ENCODE data around the gene BNIP3.
A peak's percentile ranks its signal among the peaks of the same experiment; 100 is the strongest.
"Not testable (repeated sequence)": the region's sequence is repeated elsewhere in the genome, so short reads cannot be mapped to it uniquely, and the experiment has no call there.

Gene BNIP3

DNA sequence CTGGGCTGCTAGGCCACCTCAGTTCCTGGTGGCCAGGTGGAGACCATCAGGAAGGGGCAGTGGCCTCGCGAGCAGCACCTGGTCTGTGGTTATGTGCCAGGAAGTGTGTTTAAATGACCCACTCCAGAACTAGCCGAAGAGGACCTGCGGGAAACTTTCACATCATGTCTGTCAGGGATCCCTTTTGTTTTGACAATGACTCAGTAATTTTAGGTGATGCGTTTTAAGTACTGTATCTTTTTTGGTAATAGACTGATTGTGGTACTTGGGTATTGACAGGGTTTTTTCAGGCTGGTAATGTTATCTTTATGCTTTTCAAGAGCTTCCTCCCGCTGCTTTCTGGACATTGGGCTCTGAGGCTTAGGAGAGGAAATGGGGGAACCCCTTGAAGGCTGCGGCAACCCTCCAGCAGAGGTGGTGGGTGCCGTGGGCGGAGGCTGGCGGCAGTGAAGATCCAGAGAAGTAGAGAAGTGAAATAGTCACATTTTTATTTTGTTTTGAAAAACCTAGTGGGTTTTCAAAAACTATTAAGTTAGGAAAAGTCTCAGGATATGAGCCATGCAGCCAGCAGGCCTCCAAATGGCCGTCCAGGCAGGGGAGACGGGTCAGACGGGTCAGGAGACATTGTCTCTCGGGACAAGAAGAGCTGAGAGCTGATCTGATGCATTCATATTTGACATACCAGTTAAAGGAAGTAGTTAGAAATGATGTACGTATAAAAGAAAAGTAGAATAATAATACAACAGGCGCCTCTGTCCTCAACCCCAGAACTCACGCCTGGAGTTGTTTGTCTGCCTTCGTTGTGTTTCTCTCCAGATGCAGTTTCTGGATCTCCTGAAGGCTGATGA lies 53.3 kb downstream of the BNIP3 start:
- DNase-seq, result peak in 1 of 5 donors; percentile 41

- no peak for DNase-seq
Observed at GRCh38 chr10:131926743-131927595, 54.8 kb downstream of the BNIP3 start.

DNA sequence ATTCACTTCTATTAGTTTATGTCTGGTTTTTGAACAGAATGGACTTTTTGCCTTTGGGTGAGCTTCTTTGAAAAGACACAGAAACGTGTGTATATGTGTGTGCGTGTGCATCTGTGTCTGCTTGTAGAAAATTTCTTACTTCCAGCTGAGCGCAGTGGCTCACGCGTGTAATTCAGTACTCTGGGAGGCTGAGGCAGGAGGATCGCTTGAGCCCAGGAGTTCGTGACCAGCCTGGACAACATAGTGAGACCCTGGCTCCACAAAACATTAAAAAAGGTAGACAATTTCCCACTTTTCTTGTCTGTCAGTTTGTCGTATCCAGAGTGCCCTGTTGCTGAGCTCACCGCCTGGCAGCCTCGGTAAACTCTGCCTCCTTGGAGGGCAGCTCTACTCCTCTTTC lies 55.5 kb downstream of the BNIP3 start:
- no peak for DNase-seq

- no peak for DNase-seq
Observed at GRCh38 chr10:131925716-131926115, 56.0 kb downstream of the BNIP3 start.

DNA sequence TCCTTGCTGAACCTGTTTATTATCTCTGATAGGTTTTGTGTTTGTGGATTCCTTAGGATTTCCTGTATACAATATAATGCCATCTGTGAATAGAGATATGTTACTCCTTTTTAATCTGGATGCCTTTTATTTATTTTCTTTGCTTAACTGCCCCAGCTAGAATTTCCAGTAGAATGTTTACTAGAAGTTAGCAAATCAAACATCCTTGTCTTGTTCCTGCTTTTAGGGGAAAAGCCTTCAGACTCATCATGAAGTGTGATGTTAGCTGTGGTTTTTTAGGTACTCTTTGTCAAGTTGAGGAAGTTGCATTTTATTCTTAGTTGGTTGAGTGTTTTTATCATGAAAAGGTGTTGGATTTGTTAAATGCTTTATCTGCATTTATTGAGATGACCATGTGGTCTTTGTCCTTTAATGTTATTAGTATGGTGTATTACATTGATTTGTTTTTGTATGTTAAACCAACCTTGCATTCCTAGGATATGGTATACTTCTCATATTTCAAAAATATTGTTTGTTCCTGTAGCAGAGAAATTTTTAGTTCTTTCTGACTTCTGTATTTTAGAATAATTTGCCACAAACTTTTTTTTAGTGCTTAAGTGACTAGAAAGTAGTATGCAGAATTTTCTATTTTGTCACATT lies 56.6 kb downstream of the BNIP3 start:
- no peak for DNase-seq

DNA sequence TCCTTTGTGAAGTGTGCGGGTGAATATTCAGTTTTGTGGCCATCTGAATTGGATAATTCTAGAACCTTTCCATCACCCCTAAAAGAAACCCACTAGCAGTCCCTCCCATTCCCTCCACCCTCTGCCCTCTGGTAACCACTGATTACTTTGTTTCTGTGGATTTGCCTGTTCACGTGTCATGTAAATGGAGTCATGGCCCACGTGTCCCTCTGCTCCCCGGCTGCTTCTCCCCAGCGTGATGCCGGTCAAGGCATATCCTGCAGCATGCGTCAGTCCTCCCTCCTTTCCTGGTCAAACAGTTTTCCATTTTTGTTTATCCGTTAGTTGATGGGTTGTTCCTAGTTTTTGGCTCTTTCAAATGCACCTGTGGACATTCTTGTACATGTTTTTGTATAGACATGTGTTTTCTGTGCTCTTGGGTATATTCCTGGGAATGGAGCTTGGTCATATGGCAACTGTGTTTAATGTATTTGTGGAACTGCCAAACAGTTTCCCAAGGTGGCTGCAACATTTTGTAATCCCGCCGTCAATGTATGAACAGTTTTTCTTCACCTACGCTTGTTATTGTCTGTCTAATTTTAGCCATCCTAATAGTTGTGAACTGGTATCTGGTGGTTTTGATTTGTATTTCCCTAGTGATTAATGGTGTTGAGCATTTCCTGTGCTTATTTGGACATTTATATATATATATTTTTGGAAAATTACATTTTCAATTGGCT lies 58.5 kb downstream of the BNIP3 start:
- no peak for DNase-seq

DNA sequence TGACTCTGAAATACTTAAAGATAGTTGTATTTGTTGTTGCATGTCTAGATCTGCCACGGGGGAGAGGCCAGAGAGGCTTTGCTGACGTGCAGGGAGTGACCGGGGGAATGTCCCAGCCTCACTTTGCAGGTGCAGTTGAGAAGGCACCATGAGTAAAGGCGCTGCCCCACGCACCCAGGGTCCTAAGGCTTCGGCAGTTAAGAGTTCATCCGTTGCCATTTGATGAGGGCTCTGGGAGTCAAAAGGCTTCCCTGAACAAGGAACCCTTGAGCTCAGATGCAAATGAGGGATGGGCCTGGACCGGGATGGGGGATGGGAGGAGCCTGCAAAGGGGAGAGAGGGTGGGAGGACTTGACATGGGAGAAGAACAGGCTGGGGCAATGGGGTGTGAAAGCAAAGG lies 60.5 kb downstream of the BNIP3 start:
- no peak for DNase-seq

GRCh38 chr10:131920693-131921092 lies 61.0 kb downstream of the BNIP3 start:
- no peak for DNase-seq

DNA sequence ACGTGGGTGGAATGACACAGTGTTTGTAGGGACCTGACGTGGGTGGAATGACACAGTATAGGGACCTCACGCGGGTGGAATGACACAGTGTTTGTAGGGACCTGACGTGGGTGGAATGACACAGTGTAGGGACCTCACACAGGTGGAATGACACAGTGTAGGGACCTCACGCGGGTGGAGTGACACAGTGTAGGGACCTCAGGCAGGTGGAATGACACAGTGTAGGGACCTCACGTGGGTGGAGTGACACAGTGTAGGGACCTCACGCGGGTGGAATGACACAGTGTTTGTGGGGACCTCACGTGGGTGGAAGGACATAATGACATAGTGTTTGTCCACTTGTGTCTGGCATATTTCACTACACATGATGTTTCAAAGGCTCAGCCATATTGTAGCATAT lies 61.6 kb downstream of the BNIP3 start:
- no peak for DNase-seq

DNA sequence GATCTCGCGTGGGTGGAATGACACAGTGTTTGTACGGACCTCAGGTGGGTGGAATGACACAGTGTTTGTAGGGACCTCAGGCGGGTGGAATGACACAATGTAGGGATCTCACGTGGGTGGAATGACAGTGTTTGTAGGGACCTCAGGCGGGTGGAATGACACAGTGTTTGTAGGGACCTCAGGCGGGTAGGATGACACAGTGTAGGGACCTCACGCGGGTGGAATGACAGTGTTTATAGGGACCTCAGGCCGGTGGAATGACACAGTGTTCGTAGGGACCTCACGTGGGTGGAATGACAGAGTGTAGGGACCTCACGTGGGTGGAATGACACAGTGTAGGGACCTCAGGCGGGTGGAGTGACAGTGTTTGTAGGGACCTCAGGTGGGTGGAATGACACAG lies 62.3 kb downstream of the BNIP3 start:
- DNase-seq, result not testable (repeated sequence)

Data from T-helper 1 cell (primary cell).